Liver (tissue), 9 donors: ENCODE measurements around the gene SAMD4A. TPM values are rescaled to one million over a fixed set of nuclear protein-coding genes. Genes with fewer than 3 reads are reported as not detected.

Source experiments
- DNase-seq: peaks from one replicate; pipeline ENCODE4 v3.0.0-alpha.2; 2017; ENCODE audit warnings: low spot score
- H3K27ac ChIP-seq, 2 donors: one replicate each; pipeline ENCODE4 v1.7.0; 2013; ENCODE audit warnings: inconsistent platforms in 2 of 2, low read length in 2 of 2, control low read depth in 1 of 2, low read depth in 1 of 2, mild to moderate bottlenecking in 1 of 2
- H3K27me3 ChIP-seq, 4 donors: one replicate each; pipeline versions ENCODE4 v1.6.1 to v1.7.0; 2013; ENCODE audit warnings: low read length in 3 of 4, inconsistent platforms in 1 of 4, mild to moderate bottlenecking in 1 of 4, moderate library complexity in 1 of 4; ENCODE audit not compliant: control insufficient read depth in 4 of 4, insufficient read depth in 4 of 4
- H3K36me3 ChIP-seq, 4 donors: one replicate each; pipeline versions ENCODE4 v1.6.1 to v1.7.0; 2013; ENCODE audit warnings: low read length in 3 of 4, mild to moderate bottlenecking in 3 of 4, low read depth in 1 of 4, moderate library complexity in 1 of 4; ENCODE audit not compliant: control insufficient read depth in 4 of 4, insufficient read depth in 3 of 4
- H3K4me1 ChIP-seq, 4 donors: one replicate each; pipeline versions ENCODE4 v1.6.1 to v1.7.0; 2013; ENCODE audit warnings: low read length in 3 of 4, mild to moderate bottlenecking in 3 of 4, moderate library complexity in 1 of 4; ENCODE audit not compliant: control insufficient read depth in 4 of 4, insufficient read depth in 4 of 4
- H3K4me3 ChIP-seq, 3 donors: one replicate each; pipeline versions ENCODE4 v1.6.1 to v1.7.0; 2013; ENCODE audit warnings: low read length in 3 of 3, control low read depth in 1 of 3, low read depth in 1 of 3, mild to moderate bottlenecking in 1 of 3
- H3K9ac ChIP-seq, 2 donors: one replicate each; pipeline ENCODE4 v1.7.0; 2013; ENCODE audit warnings: low read length in 2 of 2, mild to moderate bottlenecking in 2 of 2, moderate library complexity in 2 of 2, control low read depth in 1 of 2, low read depth in 1 of 2
- H3K9me3 ChIP-seq, 4 donors: one replicate each; pipeline versions ENCODE4 v1.6.1 to v1.7.0; 2013; ENCODE audit warnings: low read length in 3 of 4; ENCODE audit not compliant: control insufficient read depth in 4 of 4
- FOXA1 ChIP-seq: IDR thresholded peaks from 2 replicates; pipeline ENCODE4 v1.6.1; 2016; ENCODE audit warnings: antibody characterized with exemption
- FOXA2 ChIP-seq: IDR thresholded peaks from 2 replicates; pipeline ENCODE4 v1.6.1; 2016; ENCODE audit warnings: antibody characterized with exemption
- GABPA ChIP-seq, 2 donors: IDR thresholded peaks in 1 of 2; conservative IDR thresholded peaks in 1 of 2; 2 replicates each; pipeline ENCODE4 v1.6.1; 2016; ENCODE audit warnings: antibody characterized with exemption in 2 of 2, mild to moderate bottlenecking in 1 of 2, moderate library complexity in 1 of 2
- HNF4A ChIP-seq, 2 donors: conservative IDR thresholded peaks; 2 replicates each; pipeline ENCODE4 v1.6.1; 2016; ENCODE audit warnings: antibody characterized with exemption in 2 of 2, mild to moderate bottlenecking in 2 of 2
- HNF4G ChIP-seq: IDR thresholded peaks from 2 replicates; pipeline ENCODE4 v1.6.1; 2016; ENCODE audit warnings: antibody characterized with exemption
- NR2F2 ChIP-seq: IDR thresholded peaks from 2 replicates; pipeline ENCODE4 v1.6.1; 2016; ENCODE audit warnings: antibody characterized with exemption
- RAD21 ChIP-seq, 2 donors: IDR thresholded peaks; 2 replicates each; pipeline ENCODE4 v1.6.1; 2016; ENCODE audit warnings: antibody characterized with exemption in 2 of 2, mild to moderate bottlenecking in 2 of 2
- RXRA ChIP-seq, 2 donors: IDR thresholded peaks; 2 replicates each; pipeline ENCODE4 v1.6.1; 2017 to 2018; ENCODE audit warnings: antibody characterized with exemption in 2 of 2, mild to moderate bottlenecking in 1 of 2
- SP1 ChIP-seq: IDR thresholded peaks from 2 replicates; pipeline ENCODE4 v1.6.1; 2018; ENCODE audit warnings: antibody characterized with exemption, mild to moderate bottlenecking
- TAF1 ChIP-seq: conservative IDR thresholded peaks from 2 replicates; pipeline ENCODE4 v1.6.1; 2016; ENCODE audit warnings: antibody characterized with exemption, mild to moderate bottlenecking
- YY1 ChIP-seq: IDR thresholded peaks from 2 replicates; pipeline ENCODE4 v1.6.1; 2016; ENCODE audit warnings: antibody characterized with exemption, mild to moderate bottlenecking
- WGBS: extraction: QIAGEN DNeasy Blood & Tissue Kit; methylation state at CpG from one replicate; pipeline ENCODE4 v1.1.7; 2013; 5-methylcytosine and 5-hydroxymethylcytosine counted together
- polyA plus RNA-seq, 2 donors: library from polyadenylated mRNA; stranded (reverse) in 1 of 2; unstranded in 1 of 2; fragments of 200-250 nt in 1 of 2; fragments of >200 nt in 1 of 2; fragmentation: Nextera tagmentation in 1 of 2; extraction: Ambion mirVana in 1 of 2; gene quantifications; one replicate each; pipeline versions ENCODE4 v1.2.1 to v1.2.3, GENCODE V29; 2013 to 2015
- total RNA-seq, 2 donors: library from RNA; depleted of rRNA; stranded (reverse); fragments of >200 nt; gene quantifications; one replicate each; pipeline ENCODE4 v1.2.3, GENCODE V29; 2014
- TF ChIP-seq, protein P1 (sequence below): IDR thresholded peaks from 2 replicates; pipeline ENCODE4 v1.6.1; 2016; ENCODE audit warnings: antibody characterized with exemption
- TF ChIP-seq, protein P2 (sequence below): IDR thresholded peaks from 2 replicates; pipeline ENCODE4 v1.6.1; 2016; ENCODE audit warnings: antibody characterized with exemption, mild to moderate bottlenecking
- TF ChIP-seq, protein P3 (sequence below): IDR thresholded peaks from 2 replicates; pipeline ENCODE4 v1.6.1; 2016; ENCODE audit warnings: antibody characterized with exemption
- TF ChIP-seq, protein P4 (sequence below): IDR thresholded peaks from 2 replicates; pipeline ENCODE4 v1.6.1; 2016; ENCODE audit warnings: antibody characterized with exemption
- TF ChIP-seq, protein P5 (sequence below): fragments of 150-350 bp; IDR thresholded peaks from 2 replicates; pipeline ENCODE4 v1.5.1; 2017; ENCODE audit warnings: improper control_type of control experiment, low read depth, low read length; ENCODE audit not compliant: missing input control
- donor health status: healthy.
- donor health status: healthy.
- donor health status: healthy.
- donor health status: healthy.
- donor health status: healthy.

Gene SAMD4A
- total and polyA plus RNA-seq, 4 donors = 4.3 to 17.8 (median 8.1) TPM

DNA sequence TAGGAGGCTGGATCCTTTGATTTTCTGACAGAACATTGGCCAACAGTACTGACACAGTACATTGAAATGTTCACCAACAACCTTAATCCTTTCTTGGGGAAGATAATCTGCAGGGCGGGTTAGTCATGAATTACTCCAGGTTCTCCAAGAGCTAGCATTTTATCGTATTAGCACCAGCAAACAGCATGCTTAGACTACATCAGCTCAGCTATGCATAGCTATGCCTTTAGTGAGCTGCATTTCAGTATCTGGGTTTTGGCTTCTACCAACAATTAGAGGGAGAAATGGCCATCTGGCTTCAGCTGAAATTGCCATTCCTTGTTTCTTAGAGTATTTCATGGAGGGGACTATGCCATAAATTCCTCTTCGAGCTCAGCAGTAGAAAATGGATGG is 33.8 kb downstream of the SAMD4A start:
- Histone ChIP-seq H3K27ac (no peak overlapping the region), H3K9me3 (no peaks in the 10 kb centered on the region), H3K27me3 (no peaks in the 10 kb centered on the region), H3K4me3 (no peak overlapping the region), H3K36me3 (no peaks in the 10 kb centered on the region), H3K4me1 (peaks cover 0 to 7% (median 1%) of the 10 kb centered on the region in 4 donors), H3K9ac (no peak overlapping the region)
- 96% methylated on average over 3 of the region's 3 CpGs for WGBS
- TF ChIP-seq YY1 = no peak
- TF ChIP-seq RAD21 (IDR thresholded peaks at IDR 0.05) = no peak
- no peak for TF ChIP-seq RXRA (IDR thresholded peaks at IDR 0.05)
- no peak for TF ChIP-seq HNF4A (conservative IDR thresholded peaks at IDR 0.05)
- TF ChIP-seq, protein P1, sequence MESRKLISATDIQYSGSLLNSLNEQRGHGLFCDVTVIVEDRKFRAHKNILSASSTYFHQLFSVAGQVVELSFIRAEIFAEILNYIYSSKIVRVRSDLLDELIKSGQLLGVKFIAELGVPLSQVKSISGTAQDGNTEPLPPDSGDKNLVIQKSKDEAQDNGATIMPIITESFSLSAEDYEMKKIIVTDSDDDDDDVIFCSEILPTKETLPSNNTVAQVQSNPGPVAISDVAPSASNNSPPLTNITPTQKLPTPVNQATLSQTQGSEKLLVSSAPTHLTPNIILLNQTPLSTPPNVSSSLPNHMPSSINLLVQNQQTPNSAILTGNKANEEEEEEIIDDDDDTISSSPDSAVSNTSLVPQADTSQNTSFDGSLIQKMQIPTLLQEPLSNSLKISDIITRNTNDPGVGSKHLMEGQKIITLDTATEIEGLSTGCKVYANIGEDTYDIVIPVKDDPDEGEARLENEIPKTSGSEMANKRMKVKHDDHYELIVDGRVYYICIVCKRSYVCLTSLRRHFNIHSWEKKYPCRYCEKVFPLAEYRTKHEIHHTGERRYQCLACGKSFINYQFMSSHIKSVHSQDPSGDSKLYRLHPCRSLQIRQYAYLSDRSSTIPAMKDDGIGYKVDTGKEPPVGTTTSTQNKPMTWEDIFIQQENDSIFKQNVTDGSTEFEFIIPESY = no peak
- TF ChIP-seq GABPA (IDR thresholded peaks at IDR 0.05 in 1 of 2, conservative IDR thresholded peaks at IDR 0.05 in 1 of 2) = no peak
- TF ChIP-seq FOXA1 = no peak
- no peak for TF ChIP-seq NR2F2
- no peak for TF ChIP-seq TAF1
- no peak for TF ChIP-seq FOXA2
- TF ChIP-seq, protein P2, sequence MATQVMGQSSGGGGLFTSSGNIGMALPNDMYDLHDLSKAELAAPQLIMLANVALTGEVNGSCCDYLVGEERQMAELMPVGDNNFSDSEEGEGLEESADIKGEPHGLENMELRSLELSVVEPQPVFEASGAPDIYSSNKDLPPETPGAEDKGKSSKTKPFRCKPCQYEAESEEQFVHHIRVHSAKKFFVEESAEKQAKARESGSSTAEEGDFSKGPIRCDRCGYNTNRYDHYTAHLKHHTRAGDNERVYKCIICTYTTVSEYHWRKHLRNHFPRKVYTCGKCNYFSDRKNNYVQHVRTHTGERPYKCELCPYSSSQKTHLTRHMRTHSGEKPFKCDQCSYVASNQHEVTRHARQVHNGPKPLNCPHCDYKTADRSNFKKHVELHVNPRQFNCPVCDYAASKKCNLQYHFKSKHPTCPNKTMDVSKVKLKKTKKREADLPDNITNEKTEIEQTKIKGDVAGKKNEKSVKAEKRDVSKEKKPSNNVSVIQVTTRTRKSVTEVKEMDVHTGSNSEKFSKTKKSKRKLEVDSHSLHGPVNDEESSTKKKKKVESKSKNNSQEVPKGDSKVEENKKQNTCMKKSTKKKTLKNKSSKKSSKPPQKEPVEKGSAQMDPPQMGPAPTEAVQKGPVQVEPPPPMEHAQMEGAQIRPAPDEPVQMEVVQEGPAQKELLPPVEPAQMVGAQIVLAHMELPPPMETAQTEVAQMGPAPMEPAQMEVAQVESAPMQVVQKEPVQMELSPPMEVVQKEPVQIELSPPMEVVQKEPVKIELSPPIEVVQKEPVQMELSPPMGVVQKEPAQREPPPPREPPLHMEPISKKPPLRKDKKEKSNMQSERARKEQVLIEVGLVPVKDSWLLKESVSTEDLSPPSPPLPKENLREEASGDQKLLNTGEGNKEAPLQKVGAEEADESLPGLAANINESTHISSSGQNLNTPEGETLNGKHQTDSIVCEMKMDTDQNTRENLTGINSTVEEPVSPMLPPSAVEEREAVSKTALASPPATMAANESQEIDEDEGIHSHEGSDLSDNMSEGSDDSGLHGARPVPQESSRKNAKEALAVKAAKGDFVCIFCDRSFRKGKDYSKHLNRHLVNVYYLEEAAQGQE = no peak
- TF ChIP-seq, protein P3, sequence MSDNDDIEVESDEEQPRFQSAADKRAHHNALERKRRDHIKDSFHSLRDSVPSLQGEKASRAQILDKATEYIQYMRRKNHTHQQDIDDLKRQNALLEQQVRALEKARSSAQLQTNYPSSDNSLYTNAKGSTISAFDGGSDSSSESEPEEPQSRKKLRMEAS = no peak
- TF ChIP-seq SP1 = no peak
- TF ChIP-seq, protein P4, sequence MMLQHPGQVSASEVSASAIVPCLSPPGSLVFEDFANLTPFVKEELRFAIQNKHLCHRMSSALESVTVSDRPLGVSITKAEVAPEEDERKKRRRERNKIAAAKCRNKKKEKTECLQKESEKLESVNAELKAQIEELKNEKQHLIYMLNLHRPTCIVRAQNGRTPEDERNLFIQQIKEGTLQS = no peak
- no peak for TF ChIP-seq HNF4G
- no peak for DNase-seq

DNA sequence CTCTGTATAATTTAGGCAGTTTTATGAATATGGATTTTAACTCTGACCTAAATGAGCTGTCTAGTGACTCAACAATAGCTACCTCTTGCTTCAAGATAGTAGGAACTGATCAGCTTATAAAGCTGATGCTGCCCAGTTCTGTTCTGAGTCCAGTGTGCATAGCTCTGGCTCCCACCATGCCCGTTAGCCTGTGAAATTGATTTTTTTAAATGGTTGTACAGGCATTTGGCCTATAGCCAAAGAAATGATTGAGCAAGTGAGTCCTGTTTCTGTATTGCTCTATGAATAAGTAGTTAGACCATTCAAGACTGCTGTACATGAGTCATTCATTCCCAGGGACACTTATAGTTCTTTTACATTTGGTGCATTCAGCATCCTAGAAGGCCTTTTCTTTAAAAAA is 36.4 kb downstream of the SAMD4A start:
- Histone ChIP-seq H3K9ac (no peak overlapping the region), H3K36me3 (no peaks in the 10 kb centered on the region), H3K27me3 (no peaks in the 10 kb centered on the region), H3K4me3 (no peak overlapping the region), H3K4me1 (peaks cover 0 to 7% (median 1%) of the 10 kb centered on the region in 4 donors), H3K27ac (no peak overlapping the region), H3K9me3 (no peaks in the 10 kb centered on the region)
- TF ChIP-seq, protein P5, sequence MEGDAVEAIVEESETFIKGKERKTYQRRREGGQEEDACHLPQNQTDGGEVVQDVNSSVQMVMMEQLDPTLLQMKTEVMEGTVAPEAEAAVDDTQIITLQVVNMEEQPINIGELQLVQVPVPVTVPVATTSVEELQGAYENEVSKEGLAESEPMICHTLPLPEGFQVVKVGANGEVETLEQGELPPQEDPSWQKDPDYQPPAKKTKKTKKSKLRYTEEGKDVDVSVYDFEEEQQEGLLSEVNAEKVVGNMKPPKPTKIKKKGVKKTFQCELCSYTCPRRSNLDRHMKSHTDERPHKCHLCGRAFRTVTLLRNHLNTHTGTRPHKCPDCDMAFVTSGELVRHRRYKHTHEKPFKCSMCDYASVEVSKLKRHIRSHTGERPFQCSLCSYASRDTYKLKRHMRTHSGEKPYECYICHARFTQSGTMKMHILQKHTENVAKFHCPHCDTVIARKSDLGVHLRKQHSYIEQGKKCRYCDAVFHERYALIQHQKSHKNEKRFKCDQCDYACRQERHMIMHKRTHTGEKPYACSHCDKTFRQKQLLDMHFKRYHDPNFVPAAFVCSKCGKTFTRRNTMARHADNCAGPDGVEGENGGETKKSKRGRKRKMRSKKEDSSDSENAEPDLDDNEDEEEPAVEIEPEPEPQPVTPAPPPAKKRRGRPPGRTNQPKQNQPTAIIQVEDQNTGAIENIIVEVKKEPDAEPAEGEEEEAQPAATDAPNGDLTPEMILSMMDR = no peak
- TF ChIP-seq YY1 = peak; percentile 24
- 32% methylated on average over 1 of the region's 1 CpG for WGBS
- no peak for DNase-seq
